Measurements from ENCODE around the gene RNF121.

- TF ChIP-seq CTCF (IDR thresholded peaks at IDR 0.05) (no peak), POLR2A (IDR thresholded peaks at IDR 0.05) (no peak), POLR2AphosphoS5 (IDR thresholded peaks at IDR 0.05) (no peak), EP300 (IDR thresholded peaks at IDR 0.05) (no peak)
Observed at GRCh38 chr11:72007587-72007986, 78.7 kb downstream of the RNF121 start.
